Measurements from ENCODE around the gene APBB2. TPM values are rescaled to one million over a fixed set of nuclear protein-coding genes. Genes with fewer than 3 reads are reported as not detected.

Gene APBB2
- total RNA-seq, 1 experiment from 2014 or later: 49.0 TPM

DNA sequence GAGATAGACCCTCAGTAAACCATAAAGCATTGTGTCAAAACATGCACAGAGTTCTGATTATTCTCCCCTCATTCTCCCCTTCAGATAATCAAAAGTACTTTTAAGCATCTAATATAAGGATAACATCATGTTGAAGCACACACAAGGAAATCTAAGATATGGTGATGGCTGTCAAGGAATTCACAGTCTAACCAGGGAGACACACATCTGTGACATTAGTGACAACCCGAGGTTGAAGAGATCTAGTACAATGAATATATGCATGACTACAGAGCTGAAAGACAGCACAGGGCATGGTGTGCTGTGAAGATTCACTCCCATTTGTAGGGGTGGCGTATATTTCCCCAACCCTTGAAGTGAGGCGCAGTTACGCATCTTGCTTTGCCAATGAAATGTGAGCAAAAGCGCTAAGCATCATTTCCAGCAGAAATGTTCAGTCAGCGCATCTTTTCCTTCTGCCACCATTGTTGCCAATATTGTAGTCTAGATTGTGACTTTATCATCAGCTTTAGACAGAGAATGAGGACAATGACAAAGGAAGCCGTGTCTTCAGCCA lies 342.6 kb downstream of the APBB2 start (continued):
- TF ChIP-seq, protein P1, sequence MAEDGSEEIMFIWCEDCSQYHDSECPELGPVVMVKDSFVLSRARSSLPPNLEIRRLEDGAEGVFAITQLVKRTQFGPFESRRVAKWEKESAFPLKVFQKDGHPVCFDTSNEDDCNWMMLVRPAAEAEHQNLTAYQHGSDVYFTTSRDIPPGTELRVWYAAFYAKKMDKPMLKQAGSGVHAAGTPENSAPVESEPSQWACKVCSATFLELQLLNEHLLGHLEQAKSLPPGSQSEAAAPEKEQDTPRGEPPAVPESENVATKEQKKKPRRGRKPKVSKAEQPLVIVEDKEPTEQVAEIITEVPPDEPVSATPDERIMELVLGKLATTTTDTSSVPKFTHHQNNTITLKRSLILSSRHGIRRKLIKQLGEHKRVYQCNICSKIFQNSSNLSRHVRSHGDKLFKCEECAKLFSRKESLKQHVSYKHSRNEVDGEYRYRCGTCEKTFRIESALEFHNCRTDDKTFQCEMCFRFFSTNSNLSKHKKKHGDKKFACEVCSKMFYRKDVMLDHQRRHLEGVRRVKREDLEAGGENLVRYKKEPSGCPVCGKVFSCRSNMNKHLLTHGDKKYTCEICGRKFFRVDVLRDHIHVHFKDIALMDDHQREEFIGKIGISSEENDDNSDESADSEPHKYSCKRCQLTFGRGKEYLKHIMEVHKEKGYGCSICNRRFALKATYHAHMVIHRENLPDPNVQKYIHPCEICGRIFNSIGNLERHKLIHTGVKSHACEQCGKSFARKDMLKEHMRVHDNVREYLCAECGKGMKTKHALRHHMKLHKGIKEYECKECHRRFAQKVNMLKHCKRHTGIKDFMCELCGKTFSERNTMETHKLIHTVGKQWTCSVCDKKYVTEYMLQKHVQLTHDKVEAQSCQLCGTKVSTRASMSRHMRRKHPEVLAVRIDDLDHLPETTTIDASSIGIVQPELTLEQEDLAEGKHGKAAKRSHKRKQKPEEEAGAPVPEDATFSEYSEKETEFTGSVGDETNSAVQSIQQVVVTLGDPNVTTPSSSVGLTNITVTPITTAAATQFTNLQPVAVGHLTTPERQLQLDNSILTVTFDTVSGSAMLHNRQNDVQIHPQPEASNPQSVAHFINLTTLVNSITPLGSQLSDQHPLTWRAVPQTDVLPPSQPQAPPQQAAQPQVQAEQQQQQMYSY (CRISPR knock-in tag; IDR thresholded peaks at IDR 0.05): no peak
- TF ChIP-seq, protein P2, sequence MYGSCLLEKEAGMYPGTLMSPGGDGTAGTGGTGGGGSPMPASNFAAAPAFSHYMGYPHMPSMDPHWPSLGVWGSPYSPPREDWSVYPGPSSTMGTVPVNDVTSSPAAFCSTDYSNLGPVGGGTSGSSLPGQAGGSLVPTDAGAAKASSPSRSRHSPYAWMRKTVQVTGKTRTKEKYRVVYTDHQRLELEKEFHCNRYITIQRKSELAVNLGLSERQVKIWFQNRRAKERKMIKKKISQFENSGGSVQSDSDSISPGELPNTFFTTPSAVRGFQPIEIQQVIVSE (CRISPR knock-in tag; IDR thresholded peaks at IDR 0.05; ENCODE audit: borderline replicate concordance): no peak
- TF ChIP-seq, protein P3, sequence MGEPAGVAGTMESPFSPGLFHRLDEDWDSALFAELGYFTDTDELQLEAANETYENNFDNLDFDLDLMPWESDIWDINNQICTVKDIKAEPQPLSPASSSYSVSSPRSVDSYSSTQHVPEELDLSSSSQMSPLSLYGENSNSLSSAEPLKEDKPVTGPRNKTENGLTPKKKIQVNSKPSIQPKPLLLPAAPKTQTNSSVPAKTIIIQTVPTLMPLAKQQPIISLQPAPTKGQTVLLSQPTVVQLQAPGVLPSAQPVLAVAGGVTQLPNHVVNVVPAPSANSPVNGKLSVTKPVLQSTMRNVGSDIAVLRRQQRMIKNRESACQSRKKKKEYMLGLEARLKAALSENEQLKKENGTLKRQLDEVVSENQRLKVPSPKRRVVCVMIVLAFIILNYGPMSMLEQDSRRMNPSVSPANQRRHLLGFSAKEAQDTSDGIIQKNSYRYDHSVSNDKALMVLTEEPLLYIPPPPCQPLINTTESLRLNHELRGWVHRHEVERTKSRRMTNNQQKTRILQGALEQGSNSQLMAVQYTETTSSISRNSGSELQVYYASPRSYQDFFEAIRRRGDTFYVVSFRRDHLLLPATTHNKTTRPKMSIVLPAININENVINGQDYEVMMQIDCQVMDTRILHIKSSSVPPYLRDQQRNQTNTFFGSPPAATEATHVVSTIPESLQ (CRISPR knock-in tag; IDR thresholded peaks at IDR 0.05): no peak

DNA sequence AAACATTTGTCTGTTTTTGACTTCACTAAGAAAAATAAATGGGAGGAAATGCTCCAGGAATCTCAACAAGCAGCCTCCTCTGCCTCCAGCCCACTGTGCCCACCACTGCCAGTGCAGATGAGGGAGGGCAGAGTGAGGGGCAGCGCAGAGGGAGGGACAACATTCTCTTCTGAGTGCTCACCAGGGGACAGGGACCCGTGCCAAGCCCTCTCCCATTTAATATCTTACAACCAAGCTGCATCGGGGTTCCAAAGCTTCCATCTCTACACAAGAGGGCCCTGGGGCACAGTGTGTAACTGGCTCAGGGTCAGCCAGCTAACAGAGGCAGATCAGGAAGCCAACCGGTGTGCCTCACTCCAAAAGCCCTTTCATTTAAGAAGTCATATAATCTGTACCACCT lies 344.2 kb downstream of the APBB2 start:
- Mint-ChIP-seq H3K4me1 (peaks cover 12% of the 10 kb centered on the region), H3K27ac (no peak overlapping the region; the same call in 1 of the 2 replicates), H3K36me3 (no peaks in the 10 kb centered on the region), H3K9me3 (no peaks in the 10 kb centered on the region), H3K27me3 (ENCODE audit: low read depth) (no peaks in the 10 kb centered on the region), H3K4me3 (no peak overlapping the region)
- CTCF ChIA-PET: interaction anchor here (1.0 kb wide), 1 partner anchor 29 kb away, joined by 3 read pairs; no protein-coding TSS in a partner anchor
- POLR2A ChIA-PET: no interaction called here
- TF ChIP-seq, protein P2 (CRISPR knock-in tag; IDR thresholded peaks at IDR 0.05; ENCODE audit: borderline replicate concordance): no peak
- no peak for TF ChIP-seq NR1H2 (CRISPR knock-in tag; IDR thresholded peaks at IDR 0.05)
- TF ChIP-seq, protein P4, sequence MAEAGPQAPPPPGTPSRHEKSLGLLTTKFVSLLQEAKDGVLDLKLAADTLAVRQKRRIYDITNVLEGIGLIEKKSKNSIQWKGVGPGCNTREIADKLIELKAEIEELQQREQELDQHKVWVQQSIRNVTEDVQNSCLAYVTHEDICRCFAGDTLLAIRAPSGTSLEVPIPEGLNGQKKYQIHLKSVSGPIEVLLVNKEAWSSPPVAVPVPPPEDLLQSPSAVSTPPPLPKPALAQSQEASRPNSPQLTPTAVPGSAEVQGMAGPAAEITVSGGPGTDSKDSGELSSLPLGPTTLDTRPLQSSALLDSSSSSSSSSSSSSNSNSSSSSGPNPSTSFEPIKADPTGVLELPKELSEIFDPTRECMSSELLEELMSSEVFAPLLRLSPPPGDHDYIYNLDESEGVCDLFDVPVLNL (CRISPR knock-in tag; IDR thresholded peaks at IDR 0.05; ENCODE audit: borderline replicate concordance, low read depth): no peak
- no peak for TF ChIP-seq ZNF232 (CRISPR knock-in tag; IDR thresholded peaks at IDR 0.05)
- TF ChIP-seq, protein P5, sequence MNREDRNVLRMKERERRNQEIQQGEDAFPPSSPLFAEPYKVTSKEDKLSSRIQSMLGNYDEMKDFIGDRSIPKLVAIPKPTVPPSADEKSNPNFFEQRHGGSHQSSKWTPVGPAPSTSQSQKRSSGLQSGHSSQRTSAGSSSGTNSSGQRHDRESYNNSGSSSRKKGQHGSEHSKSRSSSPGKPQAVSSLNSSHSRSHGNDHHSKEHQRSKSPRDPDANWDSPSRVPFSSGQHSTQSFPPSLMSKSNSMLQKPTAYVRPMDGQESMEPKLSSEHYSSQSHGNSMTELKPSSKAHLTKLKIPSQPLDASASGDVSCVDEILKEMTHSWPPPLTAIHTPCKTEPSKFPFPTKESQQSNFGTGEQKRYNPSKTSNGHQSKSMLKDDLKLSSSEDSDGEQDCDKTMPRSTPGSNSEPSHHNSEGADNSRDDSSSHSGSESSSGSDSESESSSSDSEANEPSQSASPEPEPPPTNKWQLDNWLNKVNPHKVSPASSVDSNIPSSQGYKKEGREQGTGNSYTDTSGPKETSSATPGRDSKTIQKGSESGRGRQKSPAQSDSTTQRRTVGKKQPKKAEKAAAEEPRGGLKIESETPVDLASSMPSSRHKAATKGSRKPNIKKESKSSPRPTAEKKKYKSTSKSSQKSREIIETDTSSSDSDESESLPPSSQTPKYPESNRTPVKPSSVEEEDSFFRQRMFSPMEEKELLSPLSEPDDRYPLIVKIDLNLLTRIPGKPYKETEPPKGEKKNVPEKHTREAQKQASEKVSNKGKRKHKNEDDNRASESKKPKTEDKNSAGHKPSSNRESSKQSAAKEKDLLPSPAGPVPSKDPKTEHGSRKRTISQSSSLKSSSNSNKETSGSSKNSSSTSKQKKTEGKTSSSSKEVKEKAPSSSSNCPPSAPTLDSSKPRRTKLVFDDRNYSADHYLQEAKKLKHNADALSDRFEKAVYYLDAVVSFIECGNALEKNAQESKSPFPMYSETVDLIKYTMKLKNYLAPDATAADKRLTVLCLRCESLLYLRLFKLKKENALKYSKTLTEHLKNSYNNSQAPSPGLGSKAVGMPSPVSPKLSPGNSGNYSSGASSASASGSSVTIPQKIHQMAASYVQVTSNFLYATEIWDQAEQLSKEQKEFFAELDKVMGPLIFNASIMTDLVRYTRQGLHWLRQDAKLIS (CRISPR knock-in tag; IDR thresholded peaks at IDR 0.05; ENCODE audit: borderline replicate concordance): no peak
- TF ChIP-seq SOX15 (CRISPR knock-in tag; IDR thresholded peaks at IDR 0.05): no peak
- TF ChIP-seq FOXP1 (CRISPR knock-in tag; IDR thresholded peaks at IDR 0.05; ENCODE audit: borderline replicate concordance): no peak
- TF ChIP-seq, protein P6, sequence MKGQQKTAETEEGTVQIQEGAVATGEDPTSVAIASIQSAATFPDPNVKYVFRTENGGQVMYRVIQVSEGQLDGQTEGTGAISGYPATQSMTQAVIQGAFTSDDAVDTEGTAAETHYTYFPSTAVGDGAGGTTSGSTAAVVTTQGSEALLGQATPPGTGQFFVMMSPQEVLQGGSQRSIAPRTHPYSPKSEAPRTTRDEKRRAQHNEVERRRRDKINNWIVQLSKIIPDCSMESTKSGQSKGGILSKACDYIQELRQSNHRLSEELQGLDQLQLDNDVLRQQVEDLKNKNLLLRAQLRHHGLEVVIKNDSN (CRISPR knock-in tag; IDR thresholded peaks at IDR 0.05): no peak
- TF ChIP-seq ZNF121 (CRISPR knock-in tag; IDR thresholded peaks at IDR 0.05): no peak
- TF ChIP-seq, protein P7, sequence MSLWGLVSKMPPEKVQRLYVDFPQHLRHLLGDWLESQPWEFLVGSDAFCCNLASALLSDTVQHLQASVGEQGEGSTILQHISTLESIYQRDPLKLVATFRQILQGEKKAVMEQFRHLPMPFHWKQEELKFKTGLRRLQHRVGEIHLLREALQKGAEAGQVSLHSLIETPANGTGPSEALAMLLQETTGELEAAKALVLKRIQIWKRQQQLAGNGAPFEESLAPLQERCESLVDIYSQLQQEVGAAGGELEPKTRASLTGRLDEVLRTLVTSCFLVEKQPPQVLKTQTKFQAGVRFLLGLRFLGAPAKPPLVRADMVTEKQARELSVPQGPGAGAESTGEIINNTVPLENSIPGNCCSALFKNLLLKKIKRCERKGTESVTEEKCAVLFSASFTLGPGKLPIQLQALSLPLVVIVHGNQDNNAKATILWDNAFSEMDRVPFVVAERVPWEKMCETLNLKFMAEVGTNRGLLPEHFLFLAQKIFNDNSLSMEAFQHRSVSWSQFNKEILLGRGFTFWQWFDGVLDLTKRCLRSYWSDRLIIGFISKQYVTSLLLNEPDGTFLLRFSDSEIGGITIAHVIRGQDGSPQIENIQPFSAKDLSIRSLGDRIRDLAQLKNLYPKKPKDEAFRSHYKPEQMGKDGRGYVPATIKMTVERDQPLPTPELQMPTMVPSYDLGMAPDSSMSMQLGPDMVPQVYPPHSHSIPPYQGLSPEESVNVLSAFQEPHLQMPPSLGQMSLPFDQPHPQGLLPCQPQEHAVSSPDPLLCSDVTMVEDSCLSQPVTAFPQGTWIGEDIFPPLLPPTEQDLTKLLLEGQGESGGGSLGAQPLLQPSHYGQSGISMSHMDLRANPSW (CRISPR knock-in tag; conservative IDR thresholded peaks at IDR 0.05; ENCODE audit: low read depth): no peak
- TF ChIP-seq, protein P8, sequence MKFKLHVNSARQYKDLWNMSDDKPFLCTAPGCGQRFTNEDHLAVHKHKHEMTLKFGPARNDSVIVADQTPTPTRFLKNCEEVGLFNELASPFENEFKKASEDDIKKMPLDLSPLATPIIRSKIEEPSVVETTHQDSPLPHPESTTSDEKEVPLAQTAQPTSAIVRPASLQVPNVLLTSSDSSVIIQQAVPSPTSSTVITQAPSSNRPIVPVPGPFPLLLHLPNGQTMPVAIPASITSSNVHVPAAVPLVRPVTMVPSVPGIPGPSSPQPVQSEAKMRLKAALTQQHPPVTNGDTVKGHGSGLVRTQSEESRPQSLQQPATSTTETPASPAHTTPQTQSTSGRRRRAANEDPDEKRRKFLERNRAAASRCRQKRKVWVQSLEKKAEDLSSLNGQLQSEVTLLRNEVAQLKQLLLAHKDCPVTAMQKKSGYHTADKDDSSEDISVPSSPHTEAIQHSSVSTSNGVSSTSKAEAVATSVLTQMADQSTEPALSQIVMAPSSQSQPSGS (CRISPR knock-in tag; IDR thresholded peaks at IDR 0.05; ENCODE audit: borderline replicate concordance, low read depth): no peak
- no peak for TF ChIP-seq IRF2 (CRISPR knock-in tag; IDR thresholded peaks at IDR 0.05; ENCODE audit: borderline replicate concordance, low read depth)
- no peak for TF ChIP-seq CREB1 (CRISPR knock-in tag; IDR thresholded peaks at IDR 0.05)
- TF ChIP-seq MYBL2 (CRISPR knock-in tag; IDR thresholded peaks at IDR 0.05): no peak
- TF ChIP-seq TEAD4 (CRISPR knock-in tag; IDR thresholded peaks at IDR 0.05): no peak
- no peak for TF ChIP-seq ETV6 (CRISPR knock-in tag; IDR thresholded peaks at IDR 0.05)
- DNase-seq (ENCODE audit: low spot score) (no peak), ATAC-seq (no peak)
